ENCODE data around the gene EXTL1.

DNA sequence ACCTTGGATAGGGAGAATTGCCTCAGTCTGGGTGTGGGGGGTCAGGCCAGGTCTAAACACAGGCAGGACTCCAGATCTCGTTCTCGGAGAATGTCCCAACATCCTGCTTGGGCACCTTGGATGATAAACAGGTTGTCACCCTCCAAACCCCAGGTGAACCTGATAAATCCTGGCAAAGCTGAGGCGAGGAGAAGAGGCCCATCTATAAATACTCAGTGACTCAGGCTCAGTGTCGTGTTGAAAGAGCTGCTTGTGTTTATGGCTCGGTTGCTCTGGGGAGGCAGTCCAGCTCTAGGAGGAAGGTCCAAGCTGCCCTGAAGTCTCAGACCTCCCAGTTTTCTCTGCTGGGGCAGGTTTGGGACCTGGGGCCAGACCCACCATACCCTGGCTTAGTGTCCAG lies 61.6 kb downstream of the EXTL1 start:
- TF ChIP-seq, protein P1, sequence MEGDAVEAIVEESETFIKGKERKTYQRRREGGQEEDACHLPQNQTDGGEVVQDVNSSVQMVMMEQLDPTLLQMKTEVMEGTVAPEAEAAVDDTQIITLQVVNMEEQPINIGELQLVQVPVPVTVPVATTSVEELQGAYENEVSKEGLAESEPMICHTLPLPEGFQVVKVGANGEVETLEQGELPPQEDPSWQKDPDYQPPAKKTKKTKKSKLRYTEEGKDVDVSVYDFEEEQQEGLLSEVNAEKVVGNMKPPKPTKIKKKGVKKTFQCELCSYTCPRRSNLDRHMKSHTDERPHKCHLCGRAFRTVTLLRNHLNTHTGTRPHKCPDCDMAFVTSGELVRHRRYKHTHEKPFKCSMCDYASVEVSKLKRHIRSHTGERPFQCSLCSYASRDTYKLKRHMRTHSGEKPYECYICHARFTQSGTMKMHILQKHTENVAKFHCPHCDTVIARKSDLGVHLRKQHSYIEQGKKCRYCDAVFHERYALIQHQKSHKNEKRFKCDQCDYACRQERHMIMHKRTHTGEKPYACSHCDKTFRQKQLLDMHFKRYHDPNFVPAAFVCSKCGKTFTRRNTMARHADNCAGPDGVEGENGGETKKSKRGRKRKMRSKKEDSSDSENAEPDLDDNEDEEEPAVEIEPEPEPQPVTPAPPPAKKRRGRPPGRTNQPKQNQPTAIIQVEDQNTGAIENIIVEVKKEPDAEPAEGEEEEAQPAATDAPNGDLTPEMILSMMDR (conservative IDR thresholded peaks at IDR 0.05), result no peak
- TF ChIP-seq ZFX (IDR thresholded peaks at IDR 0.05), result no peak
